K562 treated with DMSO at 1 percent for 4 hours (cell line): ENCODE results near the gene FLNB. TPM values are rescaled to one million over a fixed set of nuclear protein-coding genes. Genes with fewer than 3 reads are reported as not detected.

Experiments used
- total RNA-seq: library from RNA; unstranded; fragments of 300-600 nt; gene quantifications from 2 replicates; pipeline ENCODE4 v1.2.3, GENCODE V29; 2022; ENCODE audit not compliant: insufficient read depth

Gene FLNB
- 89.7 and 95.9 TPM in 2 replicates for total RNA-seq

GRCh38 chr3:58008141-58009025 lies at the start of gene FLNB:
TSS of gene FLNB (plus strand) at chr3:58008422. CDS start at chr3:58008565, 143 bp downstream.

GRCh38 chr3:58210761-58211460 lies 202.7 kb downstream of the FLNB start, which contains the start of gene DNASE1L3:
TSS of gene DNASE1L3 (minus strand) at chr3:58210972. CDS start at chr3:58210906, 66 bp downstream.

Other genes with a start within 250 kb of the FLNB start
- not detected in 2 replicates for gene DNASE1L3, start 202.6 kb downstream of the FLNB start, total RNA-seq
- gene ABHD6, start 229.4 kb downstream of the FLNB start, total RNA-seq = 5.4 and 6.5 TPM in 2 replicates